SK-N-SH (cell line): Measurements from ENCODE around the gene ADAMTS9. TPM values are rescaled to one million over a fixed set of nuclear protein-coding genes. Genes with fewer than 3 reads are reported as not detected.
"Not testable (repeated sequence)": the region's sequence is repeated elsewhere in the genome, so short reads cannot be mapped to it uniquely, and the experiment has no call there.

Experiments used
- CTCF ChIA-PET: fragments of 300-600, 350-600 bp; formaldehyde crosslinking; extraction: SDS; loops from one replicate; lab custom pipeline; 2021; lab: Yijun Ruan, JAX
- POLR2A ChIA-PET: fragments of 350-600 bp; sonication (Branson Sonifier 250); formaldehyde crosslinking; extraction: SDS; loops from one replicate; lab custom pipeline; 2020; ENCODE audit warnings: antibody characterized with exemption, inconsistent platforms; lab: Yijun Ruan, JAX
- DNase-seq: peaks from one replicate; pipeline ENCODE4 v3.0.0; 2012
- H2AFZ ChIP-seq: fragments of 200-600 bp; sonication (generic); 2 replicates; pipeline ENCODE4 v1.8.1; 2016; ENCODE audit warnings: antibody characterized with exemption, mild to moderate bottlenecking, low read depth
- H3F3A ChIP-seq: fragments of 200-600 bp; sonication (generic); replicated peaks from 2 replicates; pipeline ENCODE3; 2016; ENCODE audit warnings: antibody characterized with exemption, mild to moderate bottlenecking; ENCODE audit not compliant: insufficient read depth
- H3K27ac ChIP-seq, 2 experiments: fragments of 200-500 bp in 1 of 2; fragments of 200-600 bp in 1 of 2; sonication (Bioruptor generic) in 1 of 2; sonication (generic), shearing (Covaris generic) in 1 of 2; 2 replicates each; pipeline versions ENCODE4 v1.5.1 to v1.6.1; 2014 to 2016; ENCODE audit warnings: low read depth in 2 of 2, inconsistent platforms in 1 of 2, low read length in 1 of 2, mild to moderate bottlenecking in 1 of 2, mixed read lengths in 1 of 2
- H3K27me3 ChIP-seq: fragments of 200-600 bp; sonication (generic), shearing (Covaris generic); 2 replicates; pipeline ENCODE4 v1.6.1; 2016; ENCODE audit warnings: mixed run types; ENCODE audit not compliant: insufficient read depth
- H3K36me3 ChIP-seq, 2 experiments: fragments of 200-500 bp in 1 of 2; fragments of 200-600 bp in 1 of 2; sonication (Bioruptor generic) in 1 of 2; sonication (generic) in 1 of 2; replicated peaks in 1 of 2; 2 replicates each; pipeline versions ENCODE3 to v1.5.1; 2014 to 2016; ENCODE audit warnings: low read length in 1 of 2, mild to moderate bottlenecking in 1 of 2; ENCODE audit not compliant: insufficient read depth in 2 of 2, control insufficient read depth in 1 of 2
- H3K4me1 ChIP-seq, 2 experiments: fragments of 200-500 bp in 1 of 2; fragments of 200-600 bp in 1 of 2; sonication (Bioruptor generic) in 1 of 2; sonication (generic), shearing (Covaris generic) in 1 of 2; 2 replicates each; pipeline versions ENCODE4 v1.5.1 to v1.6.1; 2014 to 2016; ENCODE audit warnings: low read depth in 1 of 2, low read length in 1 of 2, mixed run types in 1 of 2; ENCODE audit not compliant: insufficient read depth in 2 of 2, control insufficient read depth in 1 of 2
- H3K4me2 ChIP-seq: fragments of 200-600 bp; sonication (generic), shearing (Covaris generic); 2 replicates; pipeline ENCODE4 v1.6.1; 2017; ENCODE audit warnings: mixed run types
- H3K4me3 ChIP-seq, 2 experiments: fragments of 200-500 bp in 1 of 2; fragments of 200-600 bp in 1 of 2; sonication (Bioruptor generic) in 1 of 2; sonication (generic), shearing (Covaris generic) in 1 of 2; 2 replicates each; pipeline versions ENCODE4 v1.5.1 to v1.8.1; 2014 to 2016; ENCODE audit warnings: low read depth in 2 of 2, inconsistent platforms in 1 of 2, low read length in 1 of 2, mild to moderate bottlenecking in 1 of 2, mixed read lengths in 1 of 2, moderate library complexity in 1 of 2
- H3K79me2 ChIP-seq: fragments of 200-600 bp; sonication (generic); 2 replicates; pipeline ENCODE4 v1.8.1; 2017; ENCODE audit warnings: mild to moderate bottlenecking; ENCODE audit not compliant: insufficient read depth
- H3K9ac ChIP-seq: fragments of 200-600 bp; sonication (generic); 2 replicates; pipeline ENCODE4 v1.6.1; 2017; ENCODE audit warnings: mixed run types
- H3K9me2 ChIP-seq: fragments of 200-600 bp; sonication (generic); 2 replicates; pipeline ENCODE4 v1.6.1; 2017; ENCODE audit warnings: mixed run types
- H3K9me3 ChIP-seq: fragments of 200-600 bp; sonication (generic); 2 replicates; pipeline ENCODE4 v1.6.1; 2017; ENCODE audit warnings: mixed run types, mild to moderate bottlenecking, moderate library complexity
- H4K20me1 ChIP-seq: fragments of 200-600 bp; sonication (generic); 2 replicates; pipeline ENCODE4 v1.6.1; 2017; ENCODE audit warnings: mild to moderate bottlenecking, mixed run types; ENCODE audit not compliant: insufficient read depth
- EP300 ChIP-seq, 2 experiments: IDR thresholded peaks; 2 replicates each; pipeline versions ENCODE4 v1.4.0 to v1.6.1; 2012; ENCODE audit warnings: borderline replicate concordance in 1 of 2, low read depth in 1 of 2, low read length in 1 of 2
- FOXJ3 ChIP-seq: sonication (generic); formaldehyde crosslinking; IDR thresholded peaks from 2 replicates; pipeline ENCODE4 v1.5.1; 2020; ENCODE audit warnings: mild to moderate bottlenecking, missing genetic modification reagents
- GABPA ChIP-seq: IDR thresholded peaks from 2 replicates; pipeline ENCODE4 v1.4.0; 2012; ENCODE audit warnings: low read depth, mild to moderate bottlenecking
- MEF2A ChIP-seq: IDR thresholded peaks from 2 replicates; pipeline ENCODE4 v1.4.0; 2012; ENCODE audit warnings: low read depth, borderline replicate concordance
- NRF1 ChIP-seq: IDR thresholded peaks from 2 replicates; pipeline ENCODE4 v1.6.1; 2012; ENCODE audit warnings: low read depth, mild to moderate bottlenecking, low read length
- POLR2AphosphoS5 ChIP-seq: IDR thresholded peaks from 2 replicates; pipeline ENCODE4 v1.6.1; 2012; ENCODE audit warnings: low read depth, low read length
- RCOR1 ChIP-seq: fragments of 150-350 bp; IDR thresholded peaks from 2 replicates; pipeline ENCODE4 v1.6.1; 2017; ENCODE audit warnings: antibody characterized with exemption, low read length
- TAF1 ChIP-seq: IDR thresholded peaks from 2 replicates; pipeline ENCODE4 v1.6.1; 2012; ENCODE audit warnings: low read depth, mild to moderate bottlenecking, low read length, moderate library complexity, borderline replicate concordance
- TCF12 ChIP-seq: IDR thresholded peaks from 2 replicates; pipeline ENCODE4 v1.4.0; 2012
- WGBS: methylation state at CpG from one replicate; pipeline ENCODE4 v1.1.6; 2017; ENCODE audit warnings: low lambda C conversion rate; 5-methylcytosine and 5-hydroxymethylcytosine counted together
- polyA plus RNA-seq, 3 experiments: library from polyadenylated mRNA; depleted of rRNA; stranded (reverse); fragments of >200 nt; gene quantifications; 2 replicates each; pipeline ENCODE4 v1.2.3, GENCODE V29; 2012
- TF ChIP-seq, protein P1 (sequence below): fragments of 200-600 bp; sonication (generic); IDR thresholded peaks from 2 replicates; pipeline ENCODE4 v1.6.1; 2017; ENCODE audit warnings: antibody characterized with exemption, mild to moderate bottlenecking, moderate library complexity
- TF ChIP-seq, protein P2 (sequence below): IDR thresholded peaks from 2 replicates; pipeline ENCODE4 v1.4.0; 2012; ENCODE audit warnings: low read depth

Gene ADAMTS9
- polyA plus RNA-seq, 1 of the 3 experiments (the other 2 are of a cell fraction), result 4.1 TPM

DNA sequence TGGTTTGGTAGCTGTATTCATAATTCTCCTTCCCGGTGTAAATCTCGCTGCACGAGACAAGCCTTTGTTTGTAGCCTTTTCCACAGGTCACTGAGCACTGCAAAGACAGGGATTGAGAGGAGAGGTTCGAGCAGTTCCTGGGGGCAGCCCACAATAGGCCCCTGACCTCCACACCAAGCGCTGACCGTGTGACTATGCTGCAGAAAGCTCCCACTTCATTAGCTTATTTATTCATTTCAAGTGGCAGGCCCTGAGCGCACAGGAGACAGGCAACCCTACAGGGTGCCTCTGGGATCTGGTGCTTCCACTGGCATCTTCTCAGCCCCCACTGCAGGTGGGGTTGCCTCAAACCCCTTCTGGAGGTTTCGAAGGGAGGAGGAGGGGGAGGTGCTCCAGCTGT, 140.9 kb downstream of the ADAMTS9 start:
- WGBS, result 87% methylated on average over 5 of the region's 8 CpGs
- Histone ChIP-seq H3K27ac (no peak overlapping the region; a peak in 1 of 4 replicates), H3K4me3 (no peak overlapping the region)

DNA sequence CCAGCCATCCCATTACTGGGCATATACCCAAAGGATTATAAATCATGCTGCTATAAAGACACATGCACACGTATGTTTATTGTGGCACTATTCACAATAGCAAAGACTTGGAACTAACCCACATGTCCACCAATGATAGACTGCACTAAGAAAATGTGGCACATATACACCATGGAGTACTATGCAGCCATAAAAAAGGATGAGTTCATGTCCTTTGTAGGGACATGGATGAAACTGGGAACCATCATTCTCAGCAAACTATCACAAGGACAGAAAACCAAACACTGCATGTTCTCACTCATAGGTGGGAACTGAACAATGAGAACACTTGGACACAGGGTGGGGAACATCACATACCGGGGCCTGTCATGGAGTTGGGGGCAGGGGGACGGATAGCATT, 142.6 kb downstream of the ADAMTS9 start:
- POLR2A ChIA-PET, H3K9me2 ChIP-seq, H3K79me2 ChIP-seq, CTCF ChIA-PET, H3K4me2 ChIP-seq, H3K4me3 ChIP-seq, H3K27me3 ChIP-seq, H3K27ac ChIP-seq, H3K9ac ChIP-seq, H3F3A ChIP-seq, H4K20me1 ChIP-seq, DNase-seq, H3K9me3 ChIP-seq, H2AFZ ChIP-seq: not testable (repeated sequence)
- Histone ChIP-seq H3K4me1 (peaks cover 0 to 13% of the 10 kb centered on the region in 2 experiments; a peak in 1 of 4 replicates), H3K36me3 (peaks cover 6 to 37% of the 10 kb centered on the region in 2 experiments)
- 89% methylated on average over 3 of the region's 3 CpGs for WGBS

More for the DNA sequence above, 140.9 kb downstream of the ADAMTS9 start:
- Histone ChIP-seq H3K9me2 (no peaks in the 10 kb centered on the region), H4K20me1 (no peaks in the 10 kb centered on the region), H3K27me3 (no peaks in the 10 kb centered on the region), H3K9me3 (no peaks in the 10 kb centered on the region), H3K4me1 (peaks cover 0 to 15% of the 10 kb centered on the region in 2 experiments; a peak in 1 of 4 replicates), H3F3A (no peaks in the 10 kb centered on the region), H3K9ac (no peak overlapping the region), H3K4me2 (no peak overlapping the region), H3K36me3 (peaks cover 0 to 29% of the 10 kb centered on the region in 2 experiments), H3K79me2 (no peaks in the 10 kb centered on the region), H2AFZ (no peak overlapping the region)
- DNase-seq, result no peak
- no peak for TF ChIP-seq RCOR1
- no peak for TF ChIP-seq FOXJ3 (CRISPR knock-in tag)
- no peak for TF ChIP-seq MEF2A
- no peak for TF ChIP-seq POLR2AphosphoS5
- TF ChIP-seq, protein P1, sequence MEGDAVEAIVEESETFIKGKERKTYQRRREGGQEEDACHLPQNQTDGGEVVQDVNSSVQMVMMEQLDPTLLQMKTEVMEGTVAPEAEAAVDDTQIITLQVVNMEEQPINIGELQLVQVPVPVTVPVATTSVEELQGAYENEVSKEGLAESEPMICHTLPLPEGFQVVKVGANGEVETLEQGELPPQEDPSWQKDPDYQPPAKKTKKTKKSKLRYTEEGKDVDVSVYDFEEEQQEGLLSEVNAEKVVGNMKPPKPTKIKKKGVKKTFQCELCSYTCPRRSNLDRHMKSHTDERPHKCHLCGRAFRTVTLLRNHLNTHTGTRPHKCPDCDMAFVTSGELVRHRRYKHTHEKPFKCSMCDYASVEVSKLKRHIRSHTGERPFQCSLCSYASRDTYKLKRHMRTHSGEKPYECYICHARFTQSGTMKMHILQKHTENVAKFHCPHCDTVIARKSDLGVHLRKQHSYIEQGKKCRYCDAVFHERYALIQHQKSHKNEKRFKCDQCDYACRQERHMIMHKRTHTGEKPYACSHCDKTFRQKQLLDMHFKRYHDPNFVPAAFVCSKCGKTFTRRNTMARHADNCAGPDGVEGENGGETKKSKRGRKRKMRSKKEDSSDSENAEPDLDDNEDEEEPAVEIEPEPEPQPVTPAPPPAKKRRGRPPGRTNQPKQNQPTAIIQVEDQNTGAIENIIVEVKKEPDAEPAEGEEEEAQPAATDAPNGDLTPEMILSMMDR, result no peak
- TF ChIP-seq TCF12, result no peak
- TF ChIP-seq TAF1, result no peak
- TF ChIP-seq EP300 (IDR thresholded peaks at IDR 0.05; ENCODE audit: borderline replicate concordance in 1 of 2, low read depth in 1 of 2, low read length in 1 of 2), result no peak
- TF ChIP-seq GABPA, result no peak
- TF ChIP-seq, protein P2, sequence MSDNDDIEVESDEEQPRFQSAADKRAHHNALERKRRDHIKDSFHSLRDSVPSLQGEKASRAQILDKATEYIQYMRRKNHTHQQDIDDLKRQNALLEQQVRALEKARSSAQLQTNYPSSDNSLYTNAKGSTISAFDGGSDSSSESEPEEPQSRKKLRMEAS, result no peak
- no peak for TF ChIP-seq NRF1
- ChIA-PET POLR2A (no interaction called here), CTCF (interaction anchor here (1.8 kb wide), 1 partner anchor 13 kb away, joined by 4 read pairs; no protein-coding TSS in a partner anchor)
